Central memory CD8-positive, alpha-beta T cell (primary cell): ENCODE results near the gene TUBA3E.
"Not testable (repeated sequence)": the region's sequence is repeated elsewhere in the genome, so short reads cannot be mapped to it uniquely, and the experiment has no call there.

Source experiments
- ATAC-seq: fragments of 150-1000 bp; cut with Tn5 transposase; replicated peaks from 2 replicates; pipeline ENCODE4 v1.10.0; 2022; ENCODE audit warnings: mild to moderate bottlenecking, moderate FRiP score, moderate number of reproducible peaks; ENCODE audit not compliant: poor library complexity, severe bottlenecking; ENCODE audit errors: extremely low read depth
- DNase-seq, 2 donors: peaks; one replicate each; pipeline ENCODE4 v3.0.0; 2021; ENCODE audit warnings: low spot score in 2 of 2
- H3K27ac Mint-ChIP-seq: one replicate; pipeline ENCODE4 v1.8.0; 2022; ENCODE audit warnings: low read depth, mild to moderate bottlenecking, moderate library complexity, mixed read lengths
- H3K27me3 Mint-ChIP-seq: one replicate; pipeline ENCODE4 v1.8.0; 2022; ENCODE audit warnings: mixed read lengths
- H3K36me3 Mint-ChIP-seq: one replicate; pipeline ENCODE4 v1.8.0; 2022; ENCODE audit warnings: mild to moderate bottlenecking, moderate library complexity, mixed read lengths; ENCODE audit not compliant: insufficient read depth
- H3K4me1 Mint-ChIP-seq: one replicate; pipeline ENCODE4 v1.8.0; 2022; ENCODE audit warnings: mixed read lengths
- H3K4me3 Mint-ChIP-seq: one replicate; pipeline ENCODE4 v1.8.0; 2022; ENCODE audit warnings: mild to moderate bottlenecking, moderate library complexity, mixed read lengths
- H3K9me3 Mint-ChIP-seq: one replicate; pipeline ENCODE4 v1.8.0; 2022; ENCODE audit warnings: mixed read lengths

TUBA3E gene

GRCh38 chr2:130198343-130198742 is at the start of gene TUBA3E:
TUBA3E (minus strand) TSS chr2:130198439; CDS start chr2:130198360, 79 bp downstream.
- DNase-seq (no peak), ATAC-seq (no peak)
- Mint-ChIP-seq H3K4me1 (no peaks in the 10 kb centered on the region), H3K36me3 (no peaks in the 10 kb centered on the region), H3K9me3 (no peaks in the 10 kb centered on the region), H3K27me3 (no peaks in the 10 kb centered on the region), H3K27ac (no peak within 1 kb of the TSS), H3K4me3 (no peak within 1 kb of the TSS)

- H3K27me3 Mint-ChIP-seq: peaks cover 71% of the 10 kb centered on the region
- ATAC-seq (no peak), DNase-seq (no peak)
- no peaks in the 10 kb centered on the region for H3K9me3 Mint-ChIP-seq
- H3K4me1 Mint-ChIP-seq: no peaks in the 10 kb centered on the region
- H3K27ac Mint-ChIP-seq: no peak overlapping the region
- no peaks in the 10 kb centered on the region for H3K36me3 Mint-ChIP-seq
- no peak overlapping the region for H3K4me3 Mint-ChIP-seq
Observed at GRCh38 chr2:130246430-130246829, 48.2 kb upstream of the TUBA3E start.

GRCh38 chr2:130245976-130246375 is 47.7 kb upstream of the TUBA3E start:
- H3K4me3 Mint-ChIP-seq: no peak overlapping the region
- H3K36me3 Mint-ChIP-seq: no peaks in the 10 kb centered on the region
- H3K9me3 Mint-ChIP-seq: no peaks in the 10 kb centered on the region
- DNase-seq: no peak
- peaks cover 71% of the 10 kb centered on the region for H3K27me3 Mint-ChIP-seq
- no peak for ATAC-seq
- H3K4me1 Mint-ChIP-seq: no peaks in the 10 kb centered on the region
- H3K27ac Mint-ChIP-seq: no peak overlapping the region

- no peak overlapping the region for H3K27ac Mint-ChIP-seq
- peaks cover 61% of the 10 kb centered on the region for H3K27me3 Mint-ChIP-seq
- no peaks in the 10 kb centered on the region for H3K36me3 Mint-ChIP-seq
- no peaks in the 10 kb centered on the region for H3K9me3 Mint-ChIP-seq
- no peaks in the 10 kb centered on the region for H3K4me1 Mint-ChIP-seq
- no peak for ATAC-seq
- DNase-seq: no peak
- H3K4me3 Mint-ChIP-seq: no peak overlapping the region
Observed at GRCh38 chr2:130243359-130243758, 45.1 kb upstream of the TUBA3E start.

GRCh38 chr2:130241041-130241707 is 42.9 kb upstream of the TUBA3E start:
- peaks cover 47% of the 10 kb centered on the region for H3K27me3 Mint-ChIP-seq

GRCh38 chr2:130239581-130239980 is 41.3 kb upstream of the TUBA3E start:
- ATAC-seq, DNase-seq, H3K27ac Mint-ChIP-seq, H3K4me1 Mint-ChIP-seq, H3K4me3 Mint-ChIP-seq, H3K36me3 Mint-ChIP-seq, H3K9me3 Mint-ChIP-seq: not testable (repeated sequence)
- H3K27me3 Mint-ChIP-seq: peaks cover 36% of the 10 kb centered on the region

More at GRCh38 chr2:130241041-130241707, 42.9 kb upstream of the TUBA3E start:
- Mint-ChIP-seq H3K27ac (no peak overlapping the region), H3K36me3 (no peaks in the 10 kb centered on the region), H3K9me3 (no peaks in the 10 kb centered on the region), H3K4me3 (no peak overlapping the region), H3K4me1 (no peaks in the 10 kb centered on the region)
- no peak for ATAC-seq
- no peak for DNase-seq

GRCh38 chr2:130233066-130233465 is 34.8 kb upstream of the TUBA3E start:
- not testable (repeated sequence) for H3K36me3 Mint-ChIP-seq, DNase-seq, H3K27ac Mint-ChIP-seq, H3K4me1 Mint-ChIP-seq, H3K9me3 Mint-ChIP-seq, H3K4me3 Mint-ChIP-seq, ATAC-seq
- H3K27me3 Mint-ChIP-seq: peaks cover 16% of the 10 kb centered on the region

- Mint-ChIP-seq H3K27me3 (peaks cover 12% of the 10 kb centered on the region), H3K36me3 (no peaks in the 10 kb centered on the region), H3K27ac (no peak overlapping the region), H3K4me3 (no peak overlapping the region), H3K9me3 (no peaks in the 10 kb centered on the region), H3K4me1 (no peaks in the 10 kb centered on the region)
- DNase-seq (no peak), ATAC-seq (no peak)
Observed at GRCh38 chr2:130231656-130232055, 33.4 kb upstream of the TUBA3E start.

GRCh38 chr2:130230907-130231306 is 32.7 kb upstream of the TUBA3E start:
- not testable (repeated sequence) for H3K27me3 Mint-ChIP-seq, H3K9me3 Mint-ChIP-seq, H3K36me3 Mint-ChIP-seq, H3K4me3 Mint-ChIP-seq, H3K27ac Mint-ChIP-seq, DNase-seq, H3K4me1 Mint-ChIP-seq, ATAC-seq

GRCh38 chr2:130230376-130230775 is 32.1 kb upstream of the TUBA3E start:
- not testable (repeated sequence) for H3K4me3 Mint-ChIP-seq, DNase-seq, H3K27ac Mint-ChIP-seq, ATAC-seq, H3K4me1 Mint-ChIP-seq, H3K27me3 Mint-ChIP-seq, H3K9me3 Mint-ChIP-seq, H3K36me3 Mint-ChIP-seq

GRCh38 chr2:130229161-130229510 is 30.9 kb upstream of the TUBA3E start:
- not testable (repeated sequence) for H3K27me3 Mint-ChIP-seq, H3K9me3 Mint-ChIP-seq, H3K4me1 Mint-ChIP-seq, H3K27ac Mint-ChIP-seq, ATAC-seq, H3K4me3 Mint-ChIP-seq, H3K36me3 Mint-ChIP-seq, DNase-seq

GRCh38 chr2:130228467-130229160 is 30.4 kb upstream of the TUBA3E start:
- not testable (repeated sequence) for H3K36me3 Mint-ChIP-seq, DNase-seq, H3K4me3 Mint-ChIP-seq, ATAC-seq, H3K27ac Mint-ChIP-seq, H3K27me3 Mint-ChIP-seq, H3K4me1 Mint-ChIP-seq, H3K9me3 Mint-ChIP-seq

GRCh38 chr2:130228005-130228404 is 29.8 kb upstream of the TUBA3E start:
- not testable (repeated sequence) for ATAC-seq, H3K27ac Mint-ChIP-seq, H3K36me3 Mint-ChIP-seq, H3K4me1 Mint-ChIP-seq, DNase-seq, H3K27me3 Mint-ChIP-seq, H3K9me3 Mint-ChIP-seq, H3K4me3 Mint-ChIP-seq
